HepG2 (cell line): Measurements from ENCODE around the gene ZFPM1.

ENCODE experiments used
- ELF1 ChIP-seq: sonication (generic); formaldehyde crosslinking; IDR thresholded peaks from 2 replicates; pipeline ENCODE4 v1.4.0; 2020; ENCODE audit warnings: missing genetic modification reagents
- NFE2L2 ChIP-seq: fragments of 150-350 bp; IDR thresholded peaks from 2 replicates; pipeline ENCODE4 v1.6.1; 2014; ENCODE audit warnings: low read length
- PPARG ChIP-seq: conservative IDR thresholded peaks from 2 replicates; pipeline ENCODE4 v1.6.1; 2016; ENCODE audit warnings: missing biosample characterization, missing genetic modification reagents
- RBFOX2 ChIP-seq: fragments of 200-400 bp; formaldehyde crosslinking; IDR thresholded peaks from 2 replicates; pipeline ENCODE4 v1.6.1; 2017; ENCODE audit warnings: low read depth, mild to moderate bottlenecking, low read length
- REPIN1 ChIP-seq: sonication (generic); formaldehyde crosslinking; IDR thresholded peaks from 2 replicates; pipeline ENCODE4 v1.8.0; 2022; ENCODE audit warnings: missing genetic modification reagents, low read depth, mild to moderate bottlenecking, borderline replicate concordance
- SRSF4 ChIP-seq: fragments of 200-400 bp; formaldehyde crosslinking; IDR thresholded peaks from one replicate; pipeline ENCODE4 v1.6.1; 2018; ENCODE audit warnings: mild to moderate bottlenecking, low read depth, low read length, moderate library complexity; ENCODE audit not compliant: poor library complexity, severe bottlenecking
- TF ChIP-seq, protein P1 (sequence below): sonication (generic); formaldehyde crosslinking; IDR thresholded peaks from 2 replicates; pipeline ENCODE4 v1.5.0; 2020; ENCODE audit warnings: mild to moderate bottlenecking, missing genetic modification reagents, moderate library complexity
- TF ChIP-seq, protein P2 (sequence below): sonication (generic); formaldehyde crosslinking; IDR thresholded peaks from 2 replicates; pipeline ENCODE4 v1.8.0; 2022; ENCODE audit warnings: mild to moderate bottlenecking, missing genetic modification reagents
- TF ChIP-seq, protein P3 (sequence below): sonication (generic); formaldehyde crosslinking; IDR thresholded peaks from 2 replicates; pipeline ENCODE4 v1.4.0; 2020; ENCODE audit warnings: missing genetic modification reagents
- TF ChIP-seq, protein P4 (sequence below): sonication (generic); formaldehyde crosslinking; IDR thresholded peaks from 2 replicates; pipeline ENCODE4 v1.8.1; 2023; ENCODE audit warnings: missing genetic modification reagents, inconsistent platforms, borderline replicate concordance

DNA sequence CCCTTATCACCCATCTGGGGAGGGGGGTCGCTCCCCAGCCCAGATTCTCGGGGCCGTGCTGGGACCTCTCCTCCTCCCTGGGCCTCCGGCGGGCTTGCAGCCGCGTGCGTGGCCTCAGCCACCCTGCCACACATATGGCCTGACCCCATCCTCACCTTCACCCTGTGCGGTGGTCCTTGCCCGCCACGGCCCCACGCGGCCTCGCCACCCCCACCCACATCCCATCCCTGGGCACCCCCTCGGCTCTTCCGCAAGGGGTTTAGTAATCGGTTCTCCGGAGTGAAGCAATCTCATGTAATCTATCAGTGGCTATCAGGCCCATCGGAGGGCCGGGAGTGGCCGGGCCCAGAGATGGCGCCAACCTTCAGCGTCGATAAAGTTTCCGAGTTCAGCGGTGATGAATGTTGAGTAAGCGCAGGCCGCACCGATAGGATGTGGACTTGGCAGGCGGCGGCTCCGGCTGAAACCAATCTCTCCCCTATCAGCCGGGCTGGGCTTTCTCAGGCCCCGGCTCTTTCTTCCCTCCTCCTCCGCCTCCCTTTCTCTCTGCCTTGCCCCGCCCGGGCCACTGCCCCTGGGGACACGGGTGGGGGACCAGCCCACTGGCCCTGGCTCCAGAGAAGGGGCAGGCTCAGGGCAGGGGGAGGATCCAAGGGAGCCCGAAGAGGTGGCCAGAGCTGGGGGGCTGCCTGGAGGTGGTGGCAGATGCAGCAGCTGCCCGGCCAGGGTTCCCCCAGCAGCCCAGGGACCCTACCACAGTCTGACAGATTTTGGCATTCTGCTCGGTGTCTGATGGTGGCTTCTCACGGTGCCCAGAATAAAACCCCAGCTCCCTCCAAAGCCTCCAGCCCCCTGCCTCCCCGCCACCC, 20.8 kb downstream of the ZFPM1 start:
- no peak for TF ChIP-seq REPIN1 (CRISPR knock-in tag)
- no peak for TF ChIP-seq PPARG (CRISPR knock-in tag)
- TF ChIP-seq, protein P1, sequence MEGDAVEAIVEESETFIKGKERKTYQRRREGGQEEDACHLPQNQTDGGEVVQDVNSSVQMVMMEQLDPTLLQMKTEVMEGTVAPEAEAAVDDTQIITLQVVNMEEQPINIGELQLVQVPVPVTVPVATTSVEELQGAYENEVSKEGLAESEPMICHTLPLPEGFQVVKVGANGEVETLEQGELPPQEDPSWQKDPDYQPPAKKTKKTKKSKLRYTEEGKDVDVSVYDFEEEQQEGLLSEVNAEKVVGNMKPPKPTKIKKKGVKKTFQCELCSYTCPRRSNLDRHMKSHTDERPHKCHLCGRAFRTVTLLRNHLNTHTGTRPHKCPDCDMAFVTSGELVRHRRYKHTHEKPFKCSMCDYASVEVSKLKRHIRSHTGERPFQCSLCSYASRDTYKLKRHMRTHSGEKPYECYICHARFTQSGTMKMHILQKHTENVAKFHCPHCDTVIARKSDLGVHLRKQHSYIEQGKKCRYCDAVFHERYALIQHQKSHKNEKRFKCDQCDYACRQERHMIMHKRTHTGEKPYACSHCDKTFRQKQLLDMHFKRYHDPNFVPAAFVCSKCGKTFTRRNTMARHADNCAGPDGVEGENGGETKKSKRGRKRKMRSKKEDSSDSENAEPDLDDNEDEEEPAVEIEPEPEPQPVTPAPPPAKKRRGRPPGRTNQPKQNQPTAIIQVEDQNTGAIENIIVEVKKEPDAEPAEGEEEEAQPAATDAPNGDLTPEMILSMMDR: no peak
- TF ChIP-seq, protein P2, sequence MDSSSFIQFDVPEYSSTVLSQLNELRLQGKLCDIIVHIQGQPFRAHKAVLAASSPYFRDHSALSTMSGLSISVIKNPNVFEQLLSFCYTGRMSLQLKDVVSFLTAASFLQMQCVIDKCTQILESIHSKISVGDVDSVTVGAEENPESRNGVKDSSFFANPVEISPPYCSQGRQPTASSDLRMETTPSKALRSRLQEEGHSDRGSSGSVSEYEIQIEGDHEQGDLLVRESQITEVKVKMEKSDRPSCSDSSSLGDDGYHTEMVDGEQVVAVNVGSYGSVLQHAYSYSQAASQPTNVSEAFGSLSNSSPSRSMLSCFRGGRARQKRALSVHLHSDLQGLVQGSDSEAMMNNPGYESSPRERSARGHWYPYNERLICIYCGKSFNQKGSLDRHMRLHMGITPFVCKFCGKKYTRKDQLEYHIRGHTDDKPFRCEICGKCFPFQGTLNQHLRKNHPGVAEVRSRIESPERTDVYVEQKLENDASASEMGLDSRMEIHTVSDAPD: no peak
- TF ChIP-seq RBFOX2: no peak
- TF ChIP-seq, protein P3, sequence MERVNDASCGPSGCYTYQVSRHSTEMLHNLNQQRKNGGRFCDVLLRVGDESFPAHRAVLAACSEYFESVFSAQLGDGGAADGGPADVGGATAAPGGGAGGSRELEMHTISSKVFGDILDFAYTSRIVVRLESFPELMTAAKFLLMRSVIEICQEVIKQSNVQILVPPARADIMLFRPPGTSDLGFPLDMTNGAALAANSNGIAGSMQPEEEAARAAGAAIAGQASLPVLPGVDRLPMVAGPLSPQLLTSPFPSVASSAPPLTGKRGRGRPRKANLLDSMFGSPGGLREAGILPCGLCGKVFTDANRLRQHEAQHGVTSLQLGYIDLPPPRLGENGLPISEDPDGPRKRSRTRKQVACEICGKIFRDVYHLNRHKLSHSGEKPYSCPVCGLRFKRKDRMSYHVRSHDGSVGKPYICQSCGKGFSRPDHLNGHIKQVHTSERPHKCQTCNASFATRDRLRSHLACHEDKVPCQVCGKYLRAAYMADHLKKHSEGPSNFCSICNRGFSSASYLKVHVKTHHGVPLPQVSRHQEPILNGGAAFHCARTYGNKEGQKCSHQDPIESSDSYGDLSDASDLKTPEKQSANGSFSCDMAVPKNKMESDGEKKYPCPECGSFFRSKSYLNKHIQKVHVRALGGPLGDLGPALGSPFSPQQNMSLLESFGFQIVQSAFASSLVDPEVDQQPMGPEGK (CRISPR knock-in tag): no peak
- no peak for TF ChIP-seq NFE2L2
- no peak for TF ChIP-seq SRSF4
- TF ChIP-seq, protein P4, sequence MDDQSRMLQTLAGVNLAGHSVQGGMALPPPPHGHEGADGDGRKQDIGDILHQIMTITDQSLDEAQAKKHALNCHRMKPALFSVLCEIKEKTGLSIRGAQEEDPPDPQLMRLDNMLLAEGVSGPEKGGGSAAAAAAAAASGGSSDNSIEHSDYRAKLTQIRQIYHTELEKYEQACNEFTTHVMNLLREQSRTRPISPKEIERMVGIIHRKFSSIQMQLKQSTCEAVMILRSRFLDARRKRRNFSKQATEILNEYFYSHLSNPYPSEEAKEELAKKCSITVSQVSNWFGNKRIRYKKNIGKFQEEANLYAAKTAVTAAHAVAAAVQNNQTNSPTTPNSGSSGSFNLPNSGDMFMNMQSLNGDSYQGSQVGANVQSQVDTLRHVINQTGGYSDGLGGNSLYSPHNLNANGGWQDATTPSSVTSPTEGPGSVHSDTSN: no peak
- no peak for TF ChIP-seq ELF1 (CRISPR knock-in tag)
